DMS 273 (cell line): ENCODE measurements around the gene NAT9.
A peak's percentile ranks its signal among the peaks of the same experiment; 100 is the strongest.

Source experiments
- DNase-seq: peaks from one replicate; lab custom pipeline; 2025; ENCODE audit not compliant: unreplicated experiment; lab: John Stamatoyannopoulos, UW

Gene NAT9

GRCh38 chr17:74806334-74806733 is 30.2 kb upstream of the NAT9 start:
- DNase-seq, result no peak

- DNase-seq, result no peak
Observed at GRCh38 chr17:74805591-74805991, 29.4 kb upstream of the NAT9 start.

GRCh38 chr17:74804683-74805082 is 28.5 kb upstream of the NAT9 start:
- DNase-seq, result no peak

- DNase-seq, result peak; percentile 19
Observed at GRCh38 chr17:74803971-74804370, 27.8 kb upstream of the NAT9 start.

- DNase-seq, result no peak
Observed at GRCh38 chr17:74803388-74803930, 27.3 kb upstream of the NAT9 start.

- no peak for DNase-seq
Observed at GRCh38 chr17:74801896-74802295, 25.8 kb upstream of the NAT9 start.

GRCh38 chr17:74800531-74800930 is 24.4 kb upstream of the NAT9 start:
- DNase-seq, result no peak

GRCh38 chr17:74799097-74799496 is 23.0 kb upstream of the NAT9 start:
- DNase-seq, result no peak

- no peak for DNase-seq
Observed at GRCh38 chr17:74798239-74798707, 22.1 kb upstream of the NAT9 start.

- DNase-seq, result no peak
Observed at GRCh38 chr17:74797824-74798223, 21.7 kb upstream of the NAT9 start.

- DNase-seq, result peak; percentile 58
Observed at GRCh38 chr17:74796866-74797265, 20.7 kb upstream of the NAT9 start.

GRCh38 chr17:74796211-74796610 is 20.1 kb upstream of the NAT9 start:
- no peak for DNase-seq

GRCh38 chr17:74795327-74796020 is 19.3 kb upstream of the NAT9 start:
- DNase-seq, result no peak

GRCh38 chr17:74792586-74793105 is 16.5 kb upstream of the NAT9 start:
- DNase-seq, result no peak

GRCh38 chr17:74790161-74791058 is 14.3 kb upstream of the NAT9 start:
- DNase-seq, result no peak

- no peak for DNase-seq
Observed at GRCh38 chr17:74786431-74787055, 10.4 kb upstream of the NAT9 start.

GRCh38 chr17:74785981-74786360 is 9.8 kb upstream of the NAT9 start:
- no peak for DNase-seq

GRCh38 chr17:74785096-74785980 is 9.2 kb upstream of the NAT9 start:
- peak; percentile 21 for DNase-seq

GRCh38 chr17:74784125-74784810 is 8.1 kb upstream of the NAT9 start:
- no peak for DNase-seq

GRCh38 chr17:74782571-74782970 is 6.4 kb upstream of the NAT9 start:
- DNase-seq, result no peak
